GM21619 (cell line): ENCODE measurements around the gene DLEU7.

Source experiments
- ATAC-seq: cut with Tn5 transposase; IDR thresholded peaks from one replicate; pipeline ENCODE4 v1.9.1; 2021; ENCODE audit not compliant: unreplicated experiment

The DLEU7 gene

GRCh38 chr13:50844084-50844875 lies 788 bp upstream of the DLEU7 start:
- no peak for ATAC-seq

GRCh38 chr13:50842990-50843256 lies 569 bp downstream of the DLEU7 start:
- no peak for ATAC-seq

GRCh38 chr13:50842251-50842989 lies 1.1 kb downstream of the DLEU7 start:
- ATAC-seq, result no peak

- no peak for ATAC-seq
Measured at GRCh38 chr13:50841786-50842185, 1.7 kb downstream of the DLEU7 start.

GRCh38 chr13:50840284-50840683 lies 3.2 kb downstream of the DLEU7 start:
- no peak for ATAC-seq

GRCh38 chr13:50839828-50840227 lies 3.7 kb downstream of the DLEU7 start:
- no peak for ATAC-seq

- no peak for ATAC-seq
Measured at GRCh38 chr13:50838701-50839100, 4.8 kb downstream of the DLEU7 start.

- ATAC-seq, result no peak
Measured at GRCh38 chr13:50838031-50838430, 5.5 kb downstream of the DLEU7 start.

- ATAC-seq, result no peak
Measured at GRCh38 chr13:50831512-50831911, 12.0 kb downstream of the DLEU7 start.

- ATAC-seq, result no peak
Measured at GRCh38 chr13:50829896-50830295, 13.6 kb downstream of the DLEU7 start.

- ATAC-seq, result no peak
Measured at GRCh38 chr13:50829226-50829625, 14.3 kb downstream of the DLEU7 start.

- ATAC-seq, result no peak
Measured at GRCh38 chr13:50826035-50826434, 17.5 kb downstream of the DLEU7 start.

- no peak for ATAC-seq
Measured at GRCh38 chr13:50812242-50812641, 31.2 kb downstream of the DLEU7 start.

GRCh38 chr13:50810998-50811397 lies 32.5 kb downstream of the DLEU7 start:
- peak; percentile 92 for ATAC-seq

GRCh38 chr13:50810468-50810867 lies 33.0 kb downstream of the DLEU7 start:
- ATAC-seq, result no peak

- no peak for ATAC-seq
Measured at GRCh38 chr13:50809133-50810090, 34.1 kb downstream of the DLEU7 start.

- ATAC-seq, result no peak
Measured at GRCh38 chr13:50805805-50806204, 37.7 kb downstream of the DLEU7 start.

GRCh38 chr13:50801087-50801931 lies 42.2 kb downstream of the DLEU7 start:
- ATAC-seq, result peak; percentile 82

- no peak for ATAC-seq
Measured at GRCh38 chr13:50800091-50800739, 43.3 kb downstream of the DLEU7 start.

GRCh38 chr13:50798923-50799322 lies 44.6 kb downstream of the DLEU7 start:
- ATAC-seq, result no peak
